AG04450 (cell line): ENCODE data around the gene GPR183. TPM values are rescaled to one million over a fixed set of nuclear protein-coding genes. Genes with fewer than 3 reads are reported as not detected.
A peak's percentile ranks its signal among the peaks of the same experiment; 100 is the strongest.

Source experiments
- CTCF ChIA-PET: fragments of 300-600, 350-600 bp; formaldehyde crosslinking; extraction: SDS; loops from one replicate; lab custom pipeline; 2022; ENCODE audit warnings: antibody characterized with exemption, inconsistent platforms; lab: Charles Lee
- POLR2A ChIA-PET: fragments of 350-600 bp; formaldehyde crosslinking; extraction: SDS; loops from one replicate; lab custom pipeline; 2021; ENCODE audit warnings: antibody characterized with exemption, inconsistent platforms; lab: Yijun Ruan, JAX
- DNase-seq: peaks from one replicate; pipeline ENCODE4 v3.0.0-alpha.2; 2011; ENCODE audit warnings: low read depth, low spot score
- H3K27ac ChIP-seq: one replicate; pipeline ENCODE4 v1.5.1; 2012; ENCODE audit warnings: low read depth, low read length, control low read depth
- H3K27me3 ChIP-seq: one replicate; pipeline ENCODE4 v1.6.0; 2012; ENCODE audit warnings: low read length; ENCODE audit not compliant: control insufficient read depth, insufficient read depth
- H3K4me3 ChIP-seq: 2 replicates; pipeline ENCODE4 v1.5.1; 2011; ENCODE audit warnings: mild to moderate bottlenecking, low read depth, low read length, control low read depth
- H3K9me3 ChIP-seq: 2 replicates; pipeline ENCODE4 v1.5.1; 2012; ENCODE audit warnings: low read length; ENCODE audit not compliant: control insufficient read depth, insufficient read depth
- polyA plus RNA-seq: library from polyadenylated mRNA; depleted of rRNA; stranded (reverse); fragments of >200 nt; gene quantifications from 2 replicates; pipeline ENCODE4 v1.2.3, GENCODE V29; 2011
- TF ChIP-seq, protein P1 (sequence below): IDR thresholded peaks from 2 replicates; pipeline ENCODE4 v1.5.1; 2011; ENCODE audit warnings: low read depth, low read length, control low read depth, inconsistent platforms

Gene GPR183
- polyA plus RNA-seq, 1 experiment = 0.06 TPM

DNA sequence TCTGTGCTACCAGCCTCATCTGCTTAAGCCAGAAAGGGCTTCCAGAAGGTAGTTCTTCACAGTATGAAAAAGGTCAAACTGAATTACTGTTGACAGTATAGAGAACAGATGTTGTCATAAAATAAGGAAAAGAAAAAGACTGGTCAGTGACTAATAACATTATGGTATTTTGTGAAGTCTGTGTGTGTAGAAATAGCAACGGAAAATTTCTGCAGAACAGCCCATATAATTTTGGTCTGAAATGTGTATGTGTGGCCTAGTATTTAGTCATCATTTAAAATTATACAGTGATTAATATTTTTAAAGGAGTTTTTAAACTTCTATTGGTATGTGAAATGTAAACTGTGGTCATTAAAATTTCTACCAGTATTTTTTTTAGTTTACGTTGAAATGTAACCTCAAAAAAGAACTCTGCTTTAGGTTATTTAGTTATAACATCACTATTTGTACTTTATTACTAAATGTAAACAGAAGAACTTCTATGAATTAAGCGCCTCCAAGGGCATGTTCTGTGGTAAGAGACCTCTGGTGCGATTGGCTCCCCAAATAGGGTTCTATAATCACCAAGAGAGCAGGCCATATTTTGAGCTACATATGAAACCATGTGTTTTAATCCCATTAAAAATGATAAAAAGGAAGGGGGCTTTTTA, 3.3 kb upstream of the GPR183 start:
- POLR2A ChIA-PET = interaction anchor here (0.6 to 0.9 kb wide), 2 partner anchors 11 to 14 kb away, joined by 3 to 4 read pairs; no protein-coding TSS in a partner anchor
- DNase-seq = peak; percentile 74
- TF ChIP-seq, protein P1, sequence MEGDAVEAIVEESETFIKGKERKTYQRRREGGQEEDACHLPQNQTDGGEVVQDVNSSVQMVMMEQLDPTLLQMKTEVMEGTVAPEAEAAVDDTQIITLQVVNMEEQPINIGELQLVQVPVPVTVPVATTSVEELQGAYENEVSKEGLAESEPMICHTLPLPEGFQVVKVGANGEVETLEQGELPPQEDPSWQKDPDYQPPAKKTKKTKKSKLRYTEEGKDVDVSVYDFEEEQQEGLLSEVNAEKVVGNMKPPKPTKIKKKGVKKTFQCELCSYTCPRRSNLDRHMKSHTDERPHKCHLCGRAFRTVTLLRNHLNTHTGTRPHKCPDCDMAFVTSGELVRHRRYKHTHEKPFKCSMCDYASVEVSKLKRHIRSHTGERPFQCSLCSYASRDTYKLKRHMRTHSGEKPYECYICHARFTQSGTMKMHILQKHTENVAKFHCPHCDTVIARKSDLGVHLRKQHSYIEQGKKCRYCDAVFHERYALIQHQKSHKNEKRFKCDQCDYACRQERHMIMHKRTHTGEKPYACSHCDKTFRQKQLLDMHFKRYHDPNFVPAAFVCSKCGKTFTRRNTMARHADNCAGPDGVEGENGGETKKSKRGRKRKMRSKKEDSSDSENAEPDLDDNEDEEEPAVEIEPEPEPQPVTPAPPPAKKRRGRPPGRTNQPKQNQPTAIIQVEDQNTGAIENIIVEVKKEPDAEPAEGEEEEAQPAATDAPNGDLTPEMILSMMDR = no peak
- Histone ChIP-seq H3K4me3 (no peak overlapping the region), H3K27ac (peak overlapping the region; percentile 66), H3K27me3 (no peaks in the 10 kb centered on the region), H3K9me3 (no peaks in the 10 kb centered on the region)
- CTCF ChIA-PET = interaction anchor here (0.5 to 2.9 kb wide), 3 partner anchors 41 to 265 kb away, joined by 3 to 12 read pairs (median 4); no protein-coding TSS in a partner anchor

DNA sequence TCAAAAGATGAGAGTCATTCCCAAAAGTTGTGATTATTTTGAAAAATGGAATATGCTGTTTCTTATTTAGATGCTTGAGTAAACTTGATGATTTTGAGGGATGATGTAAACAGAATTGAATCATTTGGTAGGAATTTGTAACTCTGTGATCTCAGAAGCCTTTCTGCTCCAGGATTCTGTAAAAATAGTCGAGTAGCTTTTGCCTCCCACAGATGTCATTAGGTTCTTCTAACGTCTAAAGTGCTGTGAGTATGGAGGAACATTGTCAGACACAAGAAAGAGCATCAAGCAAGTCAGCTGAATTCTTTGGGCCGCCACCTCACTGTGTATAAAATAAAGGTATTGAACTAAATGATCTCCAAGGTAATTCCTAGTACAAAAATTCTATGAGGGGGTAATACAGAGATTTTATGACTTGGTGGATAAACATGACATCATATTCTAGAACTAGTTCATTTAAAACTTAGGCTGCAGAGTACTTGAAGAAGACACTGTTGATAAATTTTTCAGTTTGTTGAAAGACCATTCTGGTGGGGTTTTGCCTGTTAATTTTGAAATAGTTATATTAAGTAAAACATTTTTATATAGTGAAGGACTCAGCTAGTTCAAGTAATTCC, 1.4 kb upstream of the GPR183 start:
- no peak for DNase-seq
- POLR2A ChIA-PET = interaction anchor here (1.1 kb wide), 1 partner anchor 108 kb away, joined by 3 read pairs; the partner anchor contains the start of gene UBAC2
- TF ChIP-seq, protein P1 = no peak
- CTCF ChIA-PET = interaction anchor here (0.7 to 1.4 kb wide), 3 partner anchors 40 to 128 kb away, joined by 4 to 7 read pairs (median 4); no protein-coding TSS in a partner anchor
- Histone ChIP-seq H3K27me3 (no peaks in the 10 kb centered on the region), H3K27ac (no peak overlapping the region), H3K9me3 (no peaks in the 10 kb centered on the region), H3K4me3 (no peak overlapping the region)

DNA sequence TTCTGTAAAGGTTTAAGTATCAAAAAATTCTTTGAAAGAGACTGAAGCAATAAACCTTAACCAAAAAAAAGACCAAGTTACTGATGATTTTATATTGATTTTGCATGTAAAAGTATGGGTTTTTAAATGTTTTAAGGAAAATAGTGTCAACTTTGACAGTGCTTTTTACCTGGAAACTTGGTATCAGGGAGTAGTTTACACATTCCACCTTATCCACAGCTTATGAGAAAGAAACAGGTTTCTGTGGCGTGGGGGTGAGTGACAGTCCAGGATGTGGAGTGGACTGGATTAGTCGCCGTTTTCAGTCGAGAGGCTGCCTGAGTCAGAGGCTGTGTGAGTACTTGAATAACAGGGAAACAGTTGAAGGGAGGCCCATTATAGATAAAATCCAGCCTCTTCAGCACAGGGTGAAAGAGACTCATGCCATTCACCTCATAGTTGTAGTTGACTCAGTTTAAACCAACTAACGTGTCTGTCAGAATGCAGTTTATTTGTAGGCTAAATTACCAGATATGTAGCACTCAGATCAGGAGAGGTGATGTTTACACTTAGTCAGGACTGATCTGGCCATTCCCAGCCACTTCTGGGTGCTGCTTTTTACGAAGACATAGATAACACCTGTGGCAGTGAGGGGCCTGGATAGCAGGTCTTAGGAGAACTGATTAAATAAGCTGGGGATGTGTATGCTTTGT, 595 bp upstream of the GPR183 start:
- no peaks in the 10 kb centered on the region for H3K9me3 ChIP-seq
- TF ChIP-seq, protein P1 = no peak
- H3K27ac ChIP-seq = peak overlapping the region; percentile 65
- DNase-seq = no peak
- ChIA-PET CTCF (interaction anchor here (0.7 to 1.8 kb wide), 5 partner anchors 39 to 129 kb away, joined by 3 to 7 read pairs (median 4); no protein-coding TSS in a partner anchor), POLR2A (interaction anchor here (1.1 kb wide), 1 partner anchor 107 kb away, joined by 3 read pairs; the partner anchor contains the start of gene UBAC2)
- no peaks in the 10 kb centered on the region for H3K27me3 ChIP-seq
- H3K4me3 ChIP-seq = no peak overlapping the region

DNA sequence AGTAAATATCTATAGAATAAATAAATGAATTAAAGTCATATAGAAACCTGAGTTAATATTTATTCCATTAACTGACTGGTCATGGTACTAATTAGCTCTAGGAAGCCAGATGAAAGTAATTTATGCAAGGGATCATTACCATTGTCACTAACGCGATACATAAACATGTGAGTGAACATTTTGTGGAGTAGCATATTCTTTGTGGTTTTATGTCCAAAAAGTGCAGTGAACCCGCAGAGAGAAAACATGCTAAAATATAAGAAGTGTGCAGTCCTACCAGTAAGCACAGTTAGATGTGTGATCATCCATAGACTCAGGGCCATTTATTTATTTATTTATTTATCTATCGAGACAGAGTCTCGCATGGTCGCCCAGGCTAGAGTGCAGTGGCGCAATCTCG, 1.6 kb downstream of the GPR183 start:
- no peaks in the 10 kb centered on the region for H3K27me3 ChIP-seq
- H3K9me3 ChIP-seq = no peaks in the 10 kb centered on the region
- CTCF ChIA-PET = interaction anchor here (1.7 kb wide), 1 partner anchor 131 kb away, joined by 5 read pairs; no protein-coding TSS in a partner anchor
- H3K27ac ChIP-seq = no peak overlapping the region
- POLR2A ChIA-PET = no interaction called here
- DNase-seq = no peak
- no peak overlapping the region for H3K4me3 ChIP-seq
- TF ChIP-seq, protein P1 = no peak
